Erythroblast (primary cell): ENCODE data around the gene OPRL1.

Experiments
- DNase-seq, 2 experiments: peaks; one replicate each; lab custom pipeline; 2025; lab: John Stamatoyannopoulos, UW
- GATA1 ChIP-seq: IDR thresholded peaks from 2 replicates; pipeline ENCODE4 v1.6.1; 2011; ENCODE audit warnings: low read depth, mild to moderate bottlenecking, control low read depth, low read length, moderate library complexity
- POLR2A ChIP-seq: IDR thresholded peaks from 2 replicates; pipeline ENCODE4 v1.6.1; 2011; ENCODE audit warnings: mild to moderate bottlenecking, low read length

Gene OPRL1

GRCh38 chr20:64106435-64106961, 26.6 kb downstream of the OPRL1 start:
- no peak for DNase-seq

GRCh38 chr20:64106981-64107735, 27.3 kb downstream of the OPRL1 start, which contains the start of gene NPBWR2:
Gene NPBWR2, minus strand, starts transcription at chr20:64107565. Its CDS starts 734 bp downstream, at chr20:64106831.
- no peak for DNase-seq
- TF ChIP-seq POLR2A (no peak), GATA1 (no peak)

More at GRCh38 chr20:64106435-64106961, 26.6 kb downstream of the OPRL1 start:
- no peak for TF ChIP-seq POLR2A
- TF ChIP-seq GATA1, result no peak

GRCh38 chr20:64107736-64108457, 28.0 kb downstream of the OPRL1 start:
- no peak for TF ChIP-seq POLR2A
- no peak for TF ChIP-seq GATA1
- no peak for DNase-seq

- no peak for TF ChIP-seq POLR2A
- no peak for TF ChIP-seq GATA1
- DNase-seq, result no peak
Observed at GRCh38 chr20:64108731-64109681, 29.1 kb downstream of the OPRL1 start.

DNA sequence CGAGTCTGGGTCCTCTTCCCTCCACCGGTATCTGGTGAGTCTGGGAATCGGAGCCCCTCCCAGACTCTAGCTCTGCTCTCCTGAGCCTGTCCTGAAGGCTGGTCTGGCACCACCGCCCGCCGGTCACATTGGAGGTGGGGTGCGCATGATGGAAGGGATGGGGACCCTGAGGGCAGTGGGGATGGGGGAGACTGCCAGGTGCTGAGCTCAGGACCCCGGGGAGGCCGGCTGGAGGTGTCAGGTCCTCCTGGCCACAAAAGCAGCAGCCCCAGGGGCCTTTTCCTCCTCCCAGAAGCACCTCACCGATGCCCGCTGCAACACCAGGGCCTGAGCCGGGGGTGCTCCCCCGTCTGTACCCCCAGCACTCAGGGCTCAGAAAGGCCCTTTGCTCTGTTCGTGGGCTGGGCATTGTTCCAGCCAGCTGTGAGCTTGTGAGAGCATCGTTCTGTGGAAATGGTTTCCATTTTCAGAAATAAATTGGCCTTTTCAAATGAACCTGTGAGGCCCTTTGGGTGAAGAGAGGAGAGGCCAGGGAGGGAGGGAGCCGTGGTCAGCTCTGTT, 30.0 kb downstream of the OPRL1 start:
- no peak for DNase-seq
- TF ChIP-seq GATA1 (no peak), POLR2A (no peak)

GRCh38 chr20:64110411-64111068, 30.7 kb downstream of the OPRL1 start:
- TF ChIP-seq GATA1, result no peak
- no peak for TF ChIP-seq POLR2A
- DNase-seq, result no peak

- no peak for TF ChIP-seq POLR2A
- TF ChIP-seq GATA1, result no peak
- no peak for DNase-seq
Observed at GRCh38 chr20:64111841-64112641, 32.2 kb downstream of the OPRL1 start.

DNA sequence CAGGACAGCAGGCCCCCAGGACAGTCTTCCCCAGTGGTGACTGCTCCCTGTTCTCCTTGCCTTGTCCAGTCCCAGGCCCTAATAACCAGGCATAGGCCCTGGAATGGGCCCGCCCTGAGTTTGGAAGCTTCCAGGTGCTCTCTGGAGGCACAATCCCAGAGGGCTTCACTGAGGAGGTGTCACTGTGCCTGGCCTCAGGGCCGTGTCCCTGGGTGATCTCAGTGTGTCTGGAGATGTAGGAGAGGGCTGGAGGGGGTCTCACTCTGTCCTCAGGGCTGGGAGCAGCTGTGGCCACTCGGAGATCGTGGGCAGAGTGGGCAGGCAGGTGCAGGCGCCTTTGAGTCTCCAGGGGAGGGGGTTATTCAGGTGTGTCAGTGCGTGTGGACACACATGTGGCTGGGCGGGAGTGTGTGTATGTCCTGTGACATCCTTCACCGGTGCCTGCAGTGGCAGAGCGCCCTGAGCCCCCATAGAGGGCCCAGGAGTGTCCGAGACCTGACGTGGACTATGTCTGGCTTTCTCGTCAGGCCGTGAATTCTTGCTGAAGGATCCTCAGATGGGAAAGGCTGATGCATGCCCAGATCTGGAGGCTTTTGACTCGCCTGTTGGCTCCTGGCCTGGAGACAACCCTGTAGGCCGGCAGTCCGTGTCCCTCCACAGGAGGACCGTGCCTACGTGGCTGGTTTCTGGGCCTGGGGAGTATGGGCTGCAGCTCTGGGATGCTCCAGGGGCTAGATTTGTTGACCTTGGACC, 33.0 kb downstream of the OPRL1 start:
- DNase-seq, result no peak

GRCh38 chr20:64113444-64113775, 33.5 kb downstream of the OPRL1 start:
- no peak for DNase-seq
- TF ChIP-seq GATA1 (no peak), POLR2A (no peak)

More for the DNA sequence above, 33.0 kb downstream of the OPRL1 start:
- TF ChIP-seq GATA1 (no peak), POLR2A (no peak)

- TF ChIP-seq POLR2A, result no peak
- no peak for TF ChIP-seq GATA1
- no peak for DNase-seq
Observed at GRCh38 chr20:64113796-64114355, 34.0 kb downstream of the OPRL1 start.

- DNase-seq, result no peak
- TF ChIP-seq POLR2A (no peak), GATA1 (no peak)
Observed at GRCh38 chr20:64114356-64114971, 34.6 kb downstream of the OPRL1 start.
